IMR-90 (cell line): ENCODE measurements around the gene THEM5.

Experiments
- BHLHE40 ChIP-seq: fragments of 150-350 bp; IDR thresholded peaks from 2 replicates; pipeline ENCODE4 v1.6.1; 2016; ENCODE audit warnings: mild to moderate bottlenecking, low read depth, low read length
- CHD1 ChIP-seq: IDR thresholded peaks from 2 replicates; pipeline ENCODE4 v1.6.1; 2012; ENCODE audit warnings: low read depth, low read length, improper control_type of control experiment
- FOS ChIP-seq: fragments of 150-350 bp; IDR thresholded peaks from 2 replicates; pipeline ENCODE4 v1.6.1; 2016; ENCODE audit warnings: low read depth, low read length
- MAFK ChIP-seq: IDR thresholded peaks from 2 replicates; pipeline ENCODE4 v1.6.1; 2012; ENCODE audit warnings: low read depth, low read length, improper control_type of control experiment
- MXI1 ChIP-seq: IDR thresholded peaks from 2 replicates; pipeline ENCODE4 v1.6.1; 2012; ENCODE audit warnings: low read depth, mild to moderate bottlenecking, low read length, moderate library complexity, borderline replicate concordance
- NFE2L2 ChIP-seq: fragments of 150-350 bp; IDR thresholded peaks from 2 replicates; pipeline ENCODE4 v1.6.1; 2016; ENCODE audit warnings: low read depth, mild to moderate bottlenecking, low read length
- POLR2A ChIP-seq: IDR thresholded peaks from 2 replicates; pipeline ENCODE4 v1.6.1; 2012; ENCODE audit warnings: mild to moderate bottlenecking, low read depth, low read length
- RAD21 ChIP-seq: IDR thresholded peaks from 2 replicates; pipeline ENCODE4 v1.6.1; 2012; ENCODE audit warnings: low read length, improper control_type of control experiment
- RCOR1 ChIP-seq: IDR thresholded peaks from 2 replicates; pipeline ENCODE4 v1.6.1; 2012; ENCODE audit warnings: mild to moderate bottlenecking, low read length, improper control_type of control experiment; ENCODE audit not compliant: insufficient replicate concordance
- SMC3 ChIP-seq: fragments of 150-350 bp; IDR thresholded peaks from 2 replicates; pipeline ENCODE4 v1.6.1; 2016; ENCODE audit warnings: low read depth, mild to moderate bottlenecking, antibody characterized with exemption, low read length, moderate library complexity
- TF ChIP-seq, protein P1 (sequence below): conservative IDR thresholded peaks from 2 replicates; pipeline ENCODE4 v1.5.1; 2012; ENCODE audit warnings: mild to moderate bottlenecking, low read depth, low read length, improper control_type of control experiment

DNA sequence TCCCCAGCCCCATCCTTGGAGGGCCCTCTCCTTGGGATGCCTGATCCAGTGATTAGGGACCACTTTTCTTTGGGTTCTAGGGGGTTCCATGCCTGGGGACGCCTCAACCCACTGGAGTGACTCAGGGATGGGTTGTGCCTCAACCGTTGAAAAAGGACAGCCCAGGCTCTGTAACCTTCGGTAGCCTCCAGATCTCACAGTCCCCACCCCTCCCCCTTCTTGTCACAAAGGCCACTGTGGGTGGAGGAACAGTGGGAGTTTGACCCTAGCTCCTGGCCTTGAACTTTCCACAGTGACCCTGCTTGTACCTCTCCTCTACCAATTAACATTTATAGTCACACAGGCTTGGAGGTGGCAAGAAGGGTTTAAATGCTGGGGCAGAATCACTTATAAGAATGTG lies 19.3 kb downstream of the THEM5 start:
- TF ChIP-seq, protein P1, sequence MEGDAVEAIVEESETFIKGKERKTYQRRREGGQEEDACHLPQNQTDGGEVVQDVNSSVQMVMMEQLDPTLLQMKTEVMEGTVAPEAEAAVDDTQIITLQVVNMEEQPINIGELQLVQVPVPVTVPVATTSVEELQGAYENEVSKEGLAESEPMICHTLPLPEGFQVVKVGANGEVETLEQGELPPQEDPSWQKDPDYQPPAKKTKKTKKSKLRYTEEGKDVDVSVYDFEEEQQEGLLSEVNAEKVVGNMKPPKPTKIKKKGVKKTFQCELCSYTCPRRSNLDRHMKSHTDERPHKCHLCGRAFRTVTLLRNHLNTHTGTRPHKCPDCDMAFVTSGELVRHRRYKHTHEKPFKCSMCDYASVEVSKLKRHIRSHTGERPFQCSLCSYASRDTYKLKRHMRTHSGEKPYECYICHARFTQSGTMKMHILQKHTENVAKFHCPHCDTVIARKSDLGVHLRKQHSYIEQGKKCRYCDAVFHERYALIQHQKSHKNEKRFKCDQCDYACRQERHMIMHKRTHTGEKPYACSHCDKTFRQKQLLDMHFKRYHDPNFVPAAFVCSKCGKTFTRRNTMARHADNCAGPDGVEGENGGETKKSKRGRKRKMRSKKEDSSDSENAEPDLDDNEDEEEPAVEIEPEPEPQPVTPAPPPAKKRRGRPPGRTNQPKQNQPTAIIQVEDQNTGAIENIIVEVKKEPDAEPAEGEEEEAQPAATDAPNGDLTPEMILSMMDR: no peak
- TF ChIP-seq SMC3: no peak
- no peak for TF ChIP-seq BHLHE40
- no peak for TF ChIP-seq POLR2A
- TF ChIP-seq MAFK: no peak
- TF ChIP-seq MXI1: no peak
- no peak for TF ChIP-seq RAD21
- TF ChIP-seq CHD1: no peak
- no peak for TF ChIP-seq FOS
- TF ChIP-seq NFE2L2: no peak
- TF ChIP-seq RCOR1: no peak
